Psoas muscle (tissue), 8 donors: ENCODE measurements around the gene CFI. TPM values are rescaled to one million over a fixed set of nuclear protein-coding genes. Genes with fewer than 3 reads are reported as not detected.
"Not testable (repeated sequence)": the region's sequence is repeated elsewhere in the genome, so short reads cannot be mapped to it uniquely, and the experiment has no call there.

Experiments used
- ATAC-seq, 4 donors: fragments of 200-7000 bp; cut with Tn5 transposase; one replicate each; pipeline ENCODE4 v1.9.1; 2020; ENCODE audit warnings: moderate library complexity in 3 of 4, mild to moderate bottlenecking in 2 of 4
- DNase-seq, 2 donors: peaks; one replicate each; pipeline ENCODE4 v3.0.0-alpha.2; 2020
- H3K27ac ChIP-seq: fragments of 200-600 bp; one replicate; pipeline ENCODE4 v1.8.0; 2022
- H3K27me3 ChIP-seq, 3 donors: fragments of 200-600 bp in 1 of 3; one replicate each; pipeline versions ENCODE4 v1.6.1 to v1.8.0; 2013 to 2022; ENCODE audit warnings: low read length in 2 of 3, mild to moderate bottlenecking in 2 of 3, moderate library complexity in 1 of 3; ENCODE audit not compliant: insufficient read depth in 3 of 3
- H3K36me3 ChIP-seq, 2 donors: fragments of 200-600 bp in 1 of 2; one replicate each; pipeline versions ENCODE4 v1.6.1 to v1.8.0; 2013 to 2022; ENCODE audit warnings: low read depth in 1 of 2, mild to moderate bottlenecking in 1 of 2, moderate library complexity in 1 of 2; ENCODE audit not compliant: insufficient read depth in 1 of 2
- H3K4me1 ChIP-seq: fragments of 200-600 bp; one replicate; pipeline ENCODE4 v1.8.0; 2022
- H3K4me3 ChIP-seq: fragments of 200-600 bp; one replicate; pipeline ENCODE4 v1.8.0; 2022; ENCODE audit warnings: mild to moderate bottlenecking
- H3K9me3 ChIP-seq: fragments of 200-600 bp; one replicate; pipeline ENCODE4 v1.8.0; 2022
- CTCF ChIP-seq: fragments of 200-600 bp; IDR thresholded peaks from one replicate; pipeline ENCODE4 v1.8.0; 2022; ENCODE audit warnings: antibody characterized with exemption
- WGBS, 3 donors: extraction: QIAGEN DNeasy Blood & Tissue Kit; methylation state at CpG; one replicate each; pipeline versions ENCODE4 v1.1.6 to v1.1.7; 2013; 5-methylcytosine and 5-hydroxymethylcytosine counted together
- intact Hi-C, 2 donors: fragments of 100-400 bp; cut with DNase I; formaldehyde crosslinking; loops; one replicate each; pipeline versions ENCODE4 v1.11.0 to v1.14.2; 2022
- polyA plus RNA-seq, 3 donors: library from polyadenylated mRNA; stranded (reverse); fragments of 200-250 nt; gene quantifications; one replicate each; pipeline ENCODE4 v1.2.3, GENCODE V29; 2013
- total RNA-seq, 4 donors: library from RNA; stranded (reverse); fragmentation: NEBNext Ultra II Directional in 2 of 4; extraction: Animal tissue kit (Norgen Biotek cat#: 25700) in 2 of 4; gene quantifications; one replicate each; pipeline versions ENCODE4 v1.2.1 to v1.2.4, GENCODE V29; 2021 to 2023
- donor health status: healthy with polysubstance abuse.
- donor health status: DM: no; HTN: no; CAD: no; lungs with moderate emphysema.
- donor health status: Bipolar disorder and iron deficiency.
- donor health status: healthy.
- donor health status: DM: yes; HTN: yes; CAD: no.
- donor health status: DM: no; HTN: no; CAD: no.
- donor health status: DM: no; HTN: no; CAD: no.
- donor health status: DM: yes; HTN: yes; CAD: no.

The CFI gene
- total and polyA plus RNA-seq, 7 donors = 2.9 to 6.1 (median 4.4) TPM

- 89 to 90% (median 89%) methylated on average over 6 of the region's 6 CpGs for WGBS, 3 donors
- DNase-seq = no peak
- Histone ChIP-seq H3K9me3 (peaks cover 6% of the 10 kb centered on the region), H3K36me3 (no peaks in the 10 kb centered on the region), H3K4me1 (no peaks in the 10 kb centered on the region), H3K4me3 (no peak overlapping the region), H3K27me3 (no peaks in the 10 kb centered on the region), H3K27ac (no peak overlapping the region)
- TF ChIP-seq CTCF = no peak
- ATAC-seq = no peak
- intact Hi-C loops = no loop called here
These were observed 6.7 kb downstream of the CFI start for GRCh38 chr4:109795059-109795458.

- Histone ChIP-seq H3K27me3 (no peaks in the 10 kb centered on the region), H3K4me1 (no peaks in the 10 kb centered on the region), H3K36me3 (no peaks in the 10 kb centered on the region), H3K9me3 (no peaks in the 10 kb centered on the region), H3K4me3 (no peak overlapping the region), H3K27ac (no peak overlapping the region)
- intact Hi-C loops = no loop called here
- 88 to 96% (median 92%) methylated on average over 1 of the region's 1 CpG for WGBS, 3 donors
- ATAC-seq (no peak), DNase-seq (no peak)
- no peak for TF ChIP-seq CTCF
These were observed 14.0 kb downstream of the CFI start for GRCh38 chr4:109787807-109788206.

- intact Hi-C loops = no loop called here
- no peak for TF ChIP-seq CTCF
- Histone ChIP-seq H3K4me1 (no peaks in the 10 kb centered on the region), H3K27me3 (no peaks in the 10 kb centered on the region), H3K36me3 (no peaks in the 10 kb centered on the region), H3K27ac (no peak overlapping the region), H3K4me3 (no peak overlapping the region), H3K9me3 (no peaks in the 10 kb centered on the region)
- DNase-seq = no peak
- ATAC-seq = no peak
- WGBS, 3 donors = 85 to 90% (median 88%) methylated on average over 1 of the region's 1 CpG
These were observed 15.0 kb downstream of the CFI start for GRCh38 chr4:109786846-109787245.

GRCh38 chr4:109782092-109782491, 19.7 kb downstream of the CFI start:
- ATAC-seq, H3K4me1 ChIP-seq, H3K27me3 ChIP-seq, H3K27ac ChIP-seq, H3K9me3 ChIP-seq, H3K4me3 ChIP-seq, intact Hi-C loops, DNase-seq, H3K36me3 ChIP-seq: not testable (repeated sequence)
- WGBS, 3 donors = 82 to 88% (median 85%) methylated on average over 2 of the region's 2 CpGs

GRCh38 chr4:109764789-109765402, 36.9 kb downstream of the CFI start:
- no peak overlapping the region for H3K4me3 ChIP-seq
- WGBS, 3 donors = 30 to 44% (median 33%) methylated on average over 5 of the region's 5 CpGs
- H3K36me3 ChIP-seq = no peaks in the 10 kb centered on the region
- H3K4me1 ChIP-seq = no peaks in the 10 kb centered on the region
- no peak for DNase-seq
- intact Hi-C loops = no loop called here
- H3K27me3 ChIP-seq = no peaks in the 10 kb centered on the region
- ATAC-seq = no peak
- no peak for TF ChIP-seq CTCF
- H3K27ac ChIP-seq = no peak overlapping the region
- H3K9me3 ChIP-seq = no peaks in the 10 kb centered on the region
